Liver (tissue), 3 donors: ENCODE measurements around the gene TTC23.

Experiments
- CTCF ChIP-seq: fragments of 150-350 bp; IDR thresholded peaks from 2 replicates; pipeline ENCODE4 v1.5.1; 2017; ENCODE audit warnings: improper control_type of control experiment, low read depth, low read length; ENCODE audit not compliant: missing input control
- GABPA ChIP-seq, 2 donors: IDR thresholded peaks in 1 of 2; conservative IDR thresholded peaks in 1 of 2; 2 replicates each; pipeline ENCODE4 v1.6.1; 2016; ENCODE audit warnings: antibody characterized with exemption in 2 of 2, mild to moderate bottlenecking in 1 of 2, moderate library complexity in 1 of 2
- MAX ChIP-seq: IDR thresholded peaks from 2 replicates; pipeline ENCODE4 v1.6.1; 2016; ENCODE audit warnings: antibody characterized with exemption
- TAF1 ChIP-seq: conservative IDR thresholded peaks from 2 replicates; pipeline ENCODE4 v1.6.1; 2016; ENCODE audit warnings: antibody characterized with exemption, mild to moderate bottlenecking
- donor health status: healthy.
- donor health status: healthy.

GRCh38 chr15:99148851-99149276 is 100.5 kb downstream of the TTC23 start:
- TF ChIP-seq TAF1 (no peak), CTCF (no peak), MAX (no peak), GABPA (IDR thresholded peaks at IDR 0.05 in 1 of 2, conservative IDR thresholded peaks at IDR 0.05 in 1 of 2) (no peak)
